HG03575 (cell line): ENCODE data around the gene PML.

Experiments used
- ATAC-seq: cut with Tn5 transposase; IDR thresholded peaks from one replicate; pipeline ENCODE4 v1.9.1; 2021; ENCODE audit not compliant: unreplicated experiment, insufficient number of reproducible peaks, low FRiP score; ENCODE audit errors: extremely low read depth

The PML gene

GRCh38 chr15:73994912-73995622 lies 551 bp downstream of the PML start:
- no peak for ATAC-seq

GRCh38 chr15:73996267-73996666 lies 1.8 kb downstream of the PML start:
- ATAC-seq = no peak

DNA sequence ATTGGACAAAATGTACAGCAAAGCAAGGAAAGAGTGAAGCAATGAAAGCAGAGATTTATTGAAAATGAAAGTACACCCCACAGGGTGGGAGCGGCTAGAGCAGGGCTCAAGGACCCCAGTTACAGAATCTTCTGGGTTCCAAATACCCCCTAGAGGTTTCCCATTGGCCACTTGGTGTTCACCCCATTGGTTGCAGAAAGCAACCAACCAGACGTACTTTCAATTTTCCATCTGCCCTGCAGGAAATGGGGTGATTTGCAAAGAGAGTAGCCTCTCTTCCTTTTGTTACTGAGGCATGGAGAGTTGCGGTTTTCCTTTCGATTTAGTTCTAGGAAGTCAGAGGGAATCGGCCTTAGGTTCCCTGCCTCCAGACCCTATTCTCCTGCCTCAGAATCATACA lies 2.4 kb downstream of the PML start:
- no peak for ATAC-seq

DNA sequence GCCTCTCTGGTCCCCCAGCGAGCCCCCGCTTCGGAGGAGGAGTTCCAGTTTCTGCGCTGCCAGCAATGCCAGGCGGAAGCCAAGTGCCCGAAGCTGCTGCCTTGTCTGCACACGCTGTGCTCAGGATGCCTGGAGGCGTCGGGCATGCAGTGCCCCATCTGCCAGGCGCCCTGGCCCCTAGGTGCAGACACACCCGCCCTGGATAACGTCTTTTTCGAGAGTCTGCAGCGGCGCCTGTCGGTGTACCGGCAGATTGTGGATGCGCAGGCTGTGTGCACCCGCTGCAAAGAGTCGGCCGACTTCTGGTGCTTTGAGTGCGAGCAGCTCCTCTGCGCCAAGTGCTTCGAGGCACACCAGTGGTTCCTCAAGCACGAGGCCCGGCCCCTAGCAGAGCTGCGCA lies 3.5 kb downstream of the PML start:
- ATAC-seq = no peak

- no peak for ATAC-seq
Measured at GRCh38 chr15:74006774-74007639, 12.5 kb downstream of the PML start.

GRCh38 chr15:74007820-74008371 lies 13.4 kb downstream of the PML start:
- ATAC-seq = no peak

DNA sequence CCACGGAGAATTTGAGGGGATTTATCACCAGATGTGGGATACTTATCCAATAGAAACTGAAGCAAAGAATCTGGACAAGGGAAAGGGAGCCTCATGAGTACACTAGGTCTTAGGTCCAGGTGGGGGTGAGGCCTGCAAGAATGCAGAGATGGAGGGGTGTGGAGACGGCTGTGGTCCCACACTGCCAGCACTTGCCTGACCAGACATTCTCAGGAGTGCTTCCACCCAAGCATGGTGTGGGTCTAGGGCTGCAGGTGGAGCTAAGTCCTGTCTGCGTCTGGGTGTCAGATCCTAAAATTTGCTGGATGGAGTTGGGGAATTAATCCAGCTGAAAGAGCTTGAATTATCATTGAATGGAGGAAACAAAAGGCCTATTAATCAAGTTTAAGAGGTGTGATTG lies 14.4 kb downstream of the PML start:
- no peak for ATAC-seq

DNA sequence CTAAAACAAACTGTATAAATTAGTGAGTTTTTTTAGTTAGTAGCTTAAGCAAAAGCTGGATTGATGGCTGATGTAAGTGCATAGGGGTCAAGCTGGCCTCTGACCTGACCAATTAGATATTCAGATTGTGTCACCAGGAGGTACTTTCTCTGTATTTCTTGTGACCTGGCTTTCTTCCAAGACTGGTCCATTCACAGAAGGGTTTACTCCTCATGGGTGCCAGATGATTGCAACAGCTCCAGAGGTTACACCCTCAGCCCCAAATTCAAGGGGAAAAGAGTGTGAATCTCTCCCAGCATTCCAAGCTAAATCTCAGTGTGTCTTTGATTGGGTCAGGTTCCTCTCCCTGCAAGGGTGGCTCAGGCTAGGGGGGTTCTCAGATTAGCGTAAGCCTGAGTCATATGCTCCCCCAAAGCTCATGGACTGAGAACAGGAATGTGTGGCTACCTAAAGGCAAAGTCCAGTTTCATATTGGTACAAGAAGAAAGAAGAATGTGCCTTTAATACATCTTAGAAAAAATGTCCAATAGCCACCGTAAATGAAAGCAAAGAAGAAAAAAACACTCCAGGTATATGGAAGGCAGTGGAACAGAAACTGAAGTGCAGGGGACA lies 16.5 kb downstream of the PML start:
- ATAC-seq = no peak

DNA sequence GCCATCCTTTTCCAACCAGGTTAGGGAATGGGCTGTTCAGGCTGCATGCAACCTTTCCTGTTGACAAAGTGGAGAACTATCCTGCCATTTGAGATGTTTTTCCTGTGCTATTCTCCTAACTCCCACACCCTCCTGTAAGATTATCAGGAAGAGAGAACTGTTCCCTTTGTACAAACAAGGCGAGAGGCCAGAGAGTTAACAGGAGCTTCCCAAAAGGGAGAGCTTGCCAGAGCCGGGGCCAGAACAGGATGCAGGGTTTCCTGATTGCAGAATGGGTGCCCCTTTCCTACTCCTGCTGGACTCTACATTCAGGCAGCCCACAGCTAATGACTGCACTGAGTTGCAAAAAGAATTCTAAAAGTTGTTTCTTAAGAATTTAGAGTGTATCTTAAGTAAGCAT lies 17.1 kb downstream of the PML start:
- no peak for ATAC-seq

- ATAC-seq = no peak
Measured at GRCh38 chr15:74013374-74013894, 18.9 kb downstream of the PML start.

DNA sequence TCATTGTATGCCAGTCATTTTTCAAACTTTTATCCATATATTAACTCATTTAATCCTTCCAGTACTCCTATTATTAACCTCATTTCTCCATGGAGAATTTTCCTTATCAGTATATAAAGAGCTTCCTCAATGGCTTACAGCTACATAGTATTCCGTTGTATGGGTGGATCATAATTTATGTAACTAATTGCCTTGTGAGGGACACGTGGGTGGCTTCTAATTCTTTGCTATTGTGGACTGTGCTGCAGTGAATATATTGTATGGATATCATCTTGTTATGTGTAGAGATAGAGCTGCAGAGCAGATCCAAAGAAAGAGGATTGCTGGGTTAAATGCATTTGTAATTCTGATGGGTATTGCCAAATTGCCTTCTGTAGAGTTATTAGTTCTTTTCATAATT lies 25.2 kb downstream of the PML start:
- no peak for ATAC-seq

DNA sequence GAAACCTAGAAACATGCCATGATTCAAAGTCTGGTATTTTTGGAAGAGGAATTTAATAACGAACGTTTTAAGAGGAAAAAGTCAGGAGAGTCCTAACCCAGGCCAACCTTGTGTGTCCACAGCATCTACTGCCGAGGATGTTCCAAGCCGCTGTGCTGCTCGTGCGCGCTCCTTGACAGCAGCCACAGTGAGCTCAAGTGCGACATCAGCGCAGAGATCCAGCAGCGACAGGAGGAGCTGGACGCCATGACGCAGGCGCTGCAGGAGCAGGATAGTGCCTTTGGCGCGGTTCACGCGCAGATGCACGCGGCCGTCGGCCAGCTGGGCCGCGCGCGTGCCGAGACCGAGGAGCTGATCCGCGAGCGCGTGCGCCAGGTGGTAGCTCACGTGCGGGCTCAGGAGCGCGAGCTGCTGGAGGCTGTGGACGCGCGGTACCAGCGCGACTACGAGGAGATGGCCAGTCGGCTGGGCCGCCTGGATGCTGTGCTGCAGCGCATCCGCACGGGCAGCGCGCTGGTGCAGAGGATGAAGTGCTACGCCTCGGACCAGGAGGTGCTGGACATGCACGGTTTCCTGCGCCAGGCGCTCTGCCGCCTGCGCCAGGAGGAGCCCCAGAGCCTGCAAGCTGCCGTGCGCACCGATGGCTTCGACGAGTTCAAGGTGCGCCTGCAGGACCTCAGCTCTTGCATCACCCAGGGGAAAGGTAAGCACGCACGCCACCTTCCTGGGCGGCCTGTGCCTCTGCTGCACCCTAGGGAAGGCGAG lies 28.4 kb downstream of the PML start:
- no peak for ATAC-seq

- ATAC-seq = no peak
Measured at GRCh38 chr15:74024687-74025086, 30.2 kb downstream of the PML start.

DNA sequence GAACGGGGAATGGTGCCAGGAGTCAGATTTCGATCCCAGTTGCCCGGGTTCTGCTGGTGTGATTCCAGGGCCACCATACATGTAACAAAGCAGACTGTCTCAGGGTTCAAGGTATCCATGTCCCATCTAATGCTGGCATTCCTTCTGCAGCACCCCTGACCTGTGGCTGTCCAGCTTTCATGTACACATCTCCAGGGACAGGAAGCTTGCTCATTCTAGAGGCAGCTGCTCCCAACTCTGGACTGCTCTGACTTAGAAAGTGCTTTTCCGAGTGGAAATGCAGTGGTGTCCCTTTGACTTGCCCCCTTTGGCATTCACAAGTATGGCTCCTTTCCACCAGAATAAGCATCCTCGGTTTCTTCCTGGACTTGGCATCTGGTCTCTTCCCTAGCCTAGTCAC lies 30.9 kb downstream of the PML start:
- no peak for ATAC-seq

DNA sequence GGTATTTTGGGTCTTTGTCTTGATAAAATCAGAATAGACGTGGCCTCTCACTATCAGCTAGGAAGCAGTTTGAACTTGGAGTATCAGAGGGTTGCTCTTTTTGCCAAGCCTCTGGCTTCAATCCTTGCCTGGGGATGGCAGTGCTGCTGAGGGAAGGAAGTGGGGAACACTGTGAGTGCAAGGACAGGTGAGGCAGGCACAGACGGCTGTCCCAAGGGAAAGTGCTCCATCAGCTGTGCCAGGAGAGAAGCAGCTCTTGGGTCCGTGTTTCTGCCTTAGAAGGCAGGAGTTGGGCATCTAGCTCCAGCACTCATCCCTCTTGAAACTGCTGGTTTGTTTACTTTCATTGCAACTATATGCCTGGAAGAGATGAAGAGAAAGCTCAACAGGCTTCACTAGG lies 33.2 kb downstream of the PML start:
- ATAC-seq = no peak

DNA sequence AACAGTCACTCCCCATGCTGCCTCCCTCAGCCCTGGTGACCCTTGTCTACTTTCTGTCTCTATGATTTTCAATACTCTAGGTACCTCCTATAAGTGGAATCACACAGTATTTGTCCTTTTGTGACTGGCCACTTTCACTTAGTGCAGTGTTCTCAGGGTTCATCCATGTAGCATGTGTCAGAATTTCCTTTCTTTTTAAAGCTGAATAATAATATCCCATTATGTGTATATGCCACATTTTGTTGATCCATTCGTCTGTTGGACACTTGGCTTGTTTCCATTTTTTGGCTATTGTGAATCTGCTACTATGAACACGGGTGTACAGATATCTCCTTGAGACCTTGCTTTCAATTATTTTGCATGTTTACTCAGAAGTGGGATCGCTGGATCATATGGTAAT lies 34.1 kb downstream of the PML start:
- no peak for ATAC-seq

- no peak for ATAC-seq
Measured at GRCh38 chr15:74032046-74032445, 37.5 kb downstream of the PML start.

DNA sequence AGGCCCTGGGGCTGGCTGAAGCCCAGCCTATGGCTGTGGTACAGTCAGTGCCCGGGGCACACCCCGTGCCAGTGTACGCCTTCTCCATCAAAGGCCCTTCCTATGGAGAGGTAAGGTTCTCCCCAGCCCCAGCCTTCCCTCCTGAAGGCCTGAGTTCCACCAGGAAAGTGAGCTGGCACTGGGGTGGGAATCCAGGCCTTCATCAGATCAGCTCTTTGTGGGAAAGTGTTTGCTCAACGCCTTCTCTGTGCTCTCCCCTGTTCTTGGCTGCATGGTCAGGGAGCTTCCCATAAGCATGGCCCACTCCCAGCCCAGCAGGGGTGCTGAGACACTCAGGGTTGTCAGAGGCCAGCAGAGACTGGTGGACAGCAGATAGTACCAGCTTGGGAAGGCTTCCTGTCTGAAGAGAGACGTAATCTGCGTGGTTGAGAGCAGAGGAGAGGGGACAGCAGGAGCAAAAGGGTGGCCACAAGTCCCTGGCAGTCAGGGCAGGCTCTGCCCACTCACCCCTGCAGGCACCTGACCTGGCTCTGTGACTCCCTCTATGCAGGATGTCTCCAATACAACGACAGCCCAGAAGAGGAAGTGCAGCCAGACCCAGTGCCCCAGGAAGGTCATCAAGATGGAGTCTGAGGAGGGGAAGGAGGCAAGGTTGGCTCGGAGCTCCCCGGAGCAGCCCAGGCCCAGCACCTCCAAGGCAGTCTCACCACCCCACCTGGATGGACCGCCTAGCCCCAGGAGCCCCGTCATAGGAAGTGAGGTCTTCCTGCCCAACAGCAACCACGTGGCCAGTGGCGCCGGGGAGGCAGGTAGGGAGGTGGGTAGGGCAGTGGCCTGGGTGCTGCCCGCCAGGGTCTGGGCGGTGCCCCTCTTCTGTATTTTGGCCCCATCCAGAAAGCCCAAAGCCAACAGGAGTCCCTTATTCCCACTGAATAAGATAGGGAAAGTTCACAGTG lies 38.4 kb downstream of the PML start:
- no peak for ATAC-seq
